Activated CD4-positive, CD25-positive, alpha-beta regulatory T cell treated with anti-CD3 and anti-CD28 coated beads, Interleukin-2, amount 50 U/mL, for 16 hours (primary cell): Measurements from ENCODE around the gene PTPA.
"Not testable (repeated sequence)": the region's sequence is repeated elsewhere in the genome, so short reads cannot be mapped to it uniquely, and the experiment has no call there.

Experiments used
- DNase-seq: peaks from one replicate; pipeline ENCODE4 v3.0.0-alpha.2; 2020; ENCODE audit warnings: low read depth, low spot score

PTPA gene

GRCh38 chr9:129154866-129155477, 43.8 kb downstream of the PTPA start:
- no peak for DNase-seq

GRCh38 chr9:129156163-129156562, 44.9 kb downstream of the PTPA start:
- DNase-seq, result no peak

GRCh38 chr9:129160712-129161533, 49.7 kb downstream of the PTPA start:
- no peak for DNase-seq

DNA sequence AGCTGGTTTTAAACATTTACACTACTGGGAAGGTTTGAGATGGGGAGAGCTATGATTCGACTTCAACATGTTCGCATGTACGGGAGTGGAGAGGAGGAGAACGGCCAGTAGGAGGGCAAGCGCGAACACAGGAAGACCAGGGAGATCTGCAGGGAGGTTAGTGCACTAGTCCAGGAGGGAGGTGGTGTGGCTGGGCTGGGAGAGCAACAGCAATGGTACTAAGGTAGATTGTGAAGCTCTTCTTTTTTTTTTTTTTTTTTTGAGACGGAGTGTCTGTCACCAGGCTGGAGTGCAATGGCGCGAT, 50.3 kb downstream of the PTPA start:
- no peak for DNase-seq

DNA sequence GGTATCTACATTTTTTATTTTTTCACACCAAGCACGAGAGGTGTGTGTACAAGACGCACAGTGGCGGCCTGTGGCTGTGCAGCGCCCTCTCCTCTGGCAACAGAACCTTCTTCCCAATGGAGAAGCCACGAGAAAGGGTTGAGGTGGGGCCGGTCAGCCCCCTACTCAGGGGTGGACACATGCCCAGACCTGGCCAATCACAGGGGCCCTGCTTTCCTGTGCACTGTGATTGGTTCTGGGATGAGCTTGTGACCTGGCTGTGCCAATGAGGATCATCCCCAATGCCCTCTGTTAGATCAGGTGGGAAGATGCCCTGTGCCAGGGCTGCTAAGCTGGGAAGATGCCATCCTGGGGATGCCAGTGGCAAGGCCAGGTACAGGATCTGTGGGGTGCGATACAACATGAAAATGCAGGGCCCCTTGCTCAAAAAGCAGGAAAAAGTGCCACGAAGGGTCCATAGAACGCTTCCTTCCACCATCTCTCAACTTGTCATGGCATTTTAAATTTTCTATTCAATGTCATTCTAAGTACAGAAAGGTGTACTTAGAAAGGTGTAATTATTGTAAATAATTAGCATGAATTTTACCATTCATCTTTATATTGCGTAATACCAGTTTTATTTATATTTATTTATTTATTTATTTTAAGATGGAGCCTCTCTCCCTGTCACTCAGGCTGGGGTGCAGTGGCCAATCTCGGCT, 51.4 kb downstream of the PTPA start:
- no peak for DNase-seq

DNA sequence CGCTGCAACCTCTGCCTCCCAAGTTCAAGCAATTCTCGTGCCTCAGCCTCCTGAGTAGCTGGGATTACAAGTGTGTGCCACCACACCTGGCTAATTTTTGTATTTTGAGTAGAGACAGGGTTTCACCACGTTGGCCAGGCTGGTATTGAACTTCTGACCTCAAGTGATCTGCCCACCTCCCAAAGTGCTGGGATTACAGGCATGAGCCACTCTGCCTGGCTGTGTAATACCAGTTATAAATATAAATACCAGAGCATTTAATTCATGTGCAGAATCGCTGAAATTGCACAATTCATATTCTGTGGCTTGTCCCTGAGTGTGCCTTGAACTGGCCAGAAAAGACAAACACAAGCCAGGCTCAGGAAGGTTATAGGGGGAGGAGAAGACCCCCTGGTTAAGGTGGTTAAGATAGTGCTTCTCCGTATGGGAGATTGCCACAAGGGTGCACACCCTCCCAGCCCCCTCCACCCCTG, 52.0 kb downstream of the PTPA start:
- DNase-seq, result not testable (repeated sequence)

- no peak for DNase-seq
Measured at GRCh38 chr9:129163753-129164152, 52.5 kb downstream of the PTPA start.

GRCh38 chr9:129164246-129164930, 53.2 kb downstream of the PTPA start:
- no peak for DNase-seq

- no peak for DNase-seq
Measured at GRCh38 chr9:129165198-129165597, 54.0 kb downstream of the PTPA start.

- no peak for DNase-seq
Measured at GRCh38 chr9:129166623-129167557, 55.7 kb downstream of the PTPA start.

DNA sequence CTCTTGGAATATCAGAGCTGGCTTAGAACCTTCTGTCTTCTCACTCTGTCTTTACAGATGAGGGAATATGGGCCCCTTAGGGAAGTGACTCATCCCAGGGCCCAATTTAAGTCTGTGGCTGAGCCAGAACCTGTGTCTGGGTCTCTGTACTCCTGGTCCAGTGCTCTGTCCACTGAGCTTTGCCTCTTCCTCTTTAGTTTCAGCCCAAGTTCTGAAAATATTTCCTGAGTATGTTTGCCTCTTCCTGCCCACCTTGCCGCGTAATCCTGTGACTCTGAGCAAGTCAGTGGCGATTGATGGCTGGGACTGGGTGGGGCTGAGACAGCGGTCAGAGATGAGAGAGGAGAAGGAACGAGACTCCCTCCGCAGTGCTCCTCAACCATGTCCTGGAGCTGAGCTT, 59.0 kb downstream of the PTPA start:
- no peak for DNase-seq

DNA sequence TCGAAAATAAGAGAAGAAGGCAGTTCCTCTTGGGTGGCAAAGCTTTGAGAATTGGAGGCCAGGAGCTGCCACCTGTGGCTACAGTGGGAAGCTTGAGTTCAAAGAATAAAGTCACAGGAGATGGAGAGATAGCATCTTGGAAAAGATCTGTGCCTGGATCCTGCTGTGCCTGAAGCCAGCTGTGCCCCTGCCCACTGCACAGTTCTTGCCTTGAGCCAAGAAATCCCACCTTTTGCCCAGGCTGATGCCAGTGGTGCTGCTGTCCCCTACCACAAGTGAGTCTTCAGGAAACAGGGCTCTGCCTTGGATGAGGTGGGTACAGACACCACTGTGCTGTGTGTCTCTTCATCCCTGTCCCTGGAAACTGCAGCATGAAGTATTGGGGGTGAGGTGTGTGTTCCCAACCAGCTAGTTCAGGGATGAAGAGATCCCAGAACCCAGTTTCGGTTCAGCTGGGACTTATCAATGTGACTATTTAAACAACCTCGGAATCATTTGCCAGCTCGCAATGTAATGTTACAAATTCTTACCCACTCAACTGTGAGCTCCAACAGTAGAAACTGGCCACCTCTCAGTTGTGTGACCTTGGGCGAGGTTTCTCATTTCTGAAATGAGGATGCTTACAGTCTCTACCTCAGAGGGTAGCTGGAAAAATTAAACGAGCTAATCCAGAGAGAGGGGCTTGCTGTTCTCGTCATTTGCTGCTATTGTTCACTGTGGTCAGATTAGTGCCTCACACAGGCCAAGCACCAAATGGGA, 61.0 kb downstream of the PTPA start:
- DNase-seq, result no peak

GRCh38 chr9:129172816-129173215, 61.6 kb downstream of the PTPA start:
- no peak for DNase-seq

- DNase-seq, result no peak
Measured at GRCh38 chr9:129173296-129174101, 62.3 kb downstream of the PTPA start.

GRCh38 chr9:129174102-129174723, 63.0 kb downstream of the PTPA start:
- DNase-seq, result peak; percentile 53

DNA sequence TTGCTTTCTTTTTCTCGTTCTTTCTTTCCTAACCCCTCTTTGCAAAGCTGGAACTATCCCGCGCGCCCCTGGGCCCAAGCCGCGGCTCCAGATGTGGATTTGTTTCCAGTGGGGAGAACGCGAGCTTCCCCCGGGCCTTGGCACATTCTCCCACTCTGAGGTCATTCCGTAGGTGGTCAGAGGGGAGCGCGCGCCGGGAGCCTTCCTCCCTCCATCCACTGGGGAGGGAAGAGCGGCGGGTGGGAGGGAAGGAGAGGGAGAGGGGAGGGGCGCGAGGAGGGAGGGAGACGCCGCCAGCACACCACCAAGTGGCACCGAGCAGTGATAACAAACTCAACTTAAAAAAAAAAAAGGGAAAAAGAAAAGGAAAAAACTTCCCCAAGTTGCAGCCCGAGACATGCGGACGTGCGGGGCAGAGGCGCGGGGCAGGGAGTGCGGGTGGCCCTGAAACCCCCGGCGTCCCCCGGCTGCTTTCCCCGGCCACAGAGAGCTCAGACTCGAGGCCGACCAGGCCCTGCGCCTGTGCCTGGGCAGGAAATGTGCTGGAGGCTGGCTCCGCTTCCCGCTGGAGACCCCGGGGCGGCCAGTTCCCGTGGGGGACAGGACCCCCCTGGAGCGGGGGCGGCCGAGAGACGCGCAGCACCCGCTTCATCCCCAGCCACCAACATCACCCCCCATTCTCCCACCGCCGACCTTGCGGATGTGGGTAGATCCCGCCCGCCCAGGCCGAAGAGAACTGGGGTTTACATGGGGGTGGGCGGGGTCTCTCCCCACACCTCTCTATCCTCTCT, 63.7 kb downstream of the PTPA start:
- DNase-seq, result no peak

- DNase-seq, result no peak
Measured at GRCh38 chr9:129175515-129175824, 64.3 kb downstream of the PTPA start.
